ENCODE measurements around the gene RAB35. TPM values are rescaled to one million over a fixed set of nuclear protein-coding genes. Genes with fewer than 3 reads are reported as not detected.

Gene RAB35
- total and polyA plus RNA-seq, 2 experiments from 2014 or later = 9.9 to 16.9 TPM

- no peak overlapping the region for H3K27ac Mint-ChIP-seq
- Histone ChIP-seq H3K4me3 (no peak overlapping the region), H4K20me1 (replicated peaks; ENCODE audit: insufficient read depth) (0 out of 2 replicates have a peak, but pooled peaks cover 5% of the 10 kb centered on the region), H3K27me3 (ENCODE audit: insufficient read depth) (no peaks in the 10 kb centered on the region), H3K36me3 (ENCODE audit: insufficient read depth) (peaks cover 64% of the 10 kb centered on the region), H2AFZ (no peak overlapping the region), H3F3A (replicated peaks; ENCODE audit: low read depth) (0 out of 2 replicates have a peak, but pooled peaks cover 7% of the 10 kb centered on the region), H3K79me2 (replicated peaks; ENCODE audit: insufficient read depth) (no peaks in the 10 kb centered on the region), H3K27ac (ENCODE audit: low read depth) (no peak overlapping the region), H3K9me2 (ENCODE audit: insufficient read depth) (no peaks in the 10 kb centered on the region), H3K4me2 (no peak overlapping the region), H3K4me1 (ENCODE audit: insufficient read depth) (no peaks in the 10 kb centered on the region)
- H3K4me1 Mint-ChIP-seq = no peaks in the 10 kb centered on the region
- TF ChIP-seq JUNB (IDR thresholded peaks at IDR 0.05; ENCODE audit: unreplicated experiment) = no peak
- no peak for TF ChIP-seq POLR2AphosphoS5 (IDR thresholded peaks at IDR 0.05; ENCODE audit: low read depth)
- no peak for TF ChIP-seq ZNF331 (CRISPR knock-in tag; IDR thresholded peaks at IDR 0.05; ENCODE audit: low read depth)
- no peak for TF ChIP-seq ZNF114 (CRISPR knock-in tag; IDR thresholded peaks at IDR 0.05)
- TF ChIP-seq EZH2phosphoT487 (IDR thresholded peaks at IDR 0.05; ENCODE audit: unreplicated experiment) = no peak
- TF ChIP-seq CTCF (conservative IDR thresholded peaks at IDR 0.05; ENCODE audit: low read depth in 2 of 2) = no peak
- TF ChIP-seq CREB1 (CRISPR knock-in tag; IDR thresholded peaks at IDR 0.05; ENCODE audit: low read depth) = no peak
- no peak for TF ChIP-seq STAT1 (IDR thresholded peaks at IDR 0.05; ENCODE audit: unreplicated experiment)
- TF ChIP-seq REST (IDR thresholded peaks at IDR 0.05; ENCODE audit: unreplicated experiment) = no peak
- no peak for TF ChIP-seq ZNF462 (CRISPR knock-in tag; IDR thresholded peaks at IDR 0.05)
- TF ChIP-seq EZH2 (IDR thresholded peaks at IDR 0.05; ENCODE audit: low read depth, unreplicated experiment) = no peak
- no peak for TF ChIP-seq NANOG (IDR thresholded peaks at IDR 0.05; ENCODE audit: borderline replicate concordance)
- TF ChIP-seq ETS1 (IDR thresholded peaks at IDR 0.05) = no peak
- H3K9me3 Mint-ChIP-seq = no peaks in the 10 kb centered on the region; the same call in 2 of the 3 replicates
- no peak for DNase-seq (ENCODE audit: low spot score)
- peaks cover 95% of the 10 kb centered on the region for H3K36me3 Mint-ChIP-seq (ENCODE audit: low read depth)
- H3K27me3 Mint-ChIP-seq (ENCODE audit: insufficient read depth, low read depth, poor library complexity) = no peaks in the 10 kb centered on the region
- ATAC-seq = no peak
- H3K4me3 Mint-ChIP-seq = no peak overlapping the region
Observed at GRCh38 chr12:120157678-120158077, 41.1 kb upstream of the RAB35 start.

Data from GM23338 (cell line).